Endothelial cell of umbilical vein (primary cell): ENCODE results near the gene LY6G6C. TPM values are rescaled to one million over a fixed set of nuclear protein-coding genes. Genes with fewer than 3 reads are reported as not detected.

Experiments used
- BruUV-seq: library from RNA; stranded (reverse); fragments of 400-500 nt; replicated peaks from 2 replicates; lab custom pipeline; 2021; lab: Mats Ljungman, UMichigan
- CTCF ChIA-PET: fragments of 300-600, 350-600 bp; sonication (Branson Sonifier 250); formaldehyde crosslinking; loops from one replicate; lab custom pipeline; 2021; ENCODE audit warnings: antibody characterized with exemption, inconsistent platforms; lab: Charles Lee
- POLR2A ChIA-PET: fragments of 300-600, 350-600 bp; sonication (Branson Sonifier 250); formaldehyde crosslinking; loops from one replicate; lab custom pipeline; 2021; ENCODE audit warnings: antibody characterized with exemption, inconsistent platforms; lab: Charles Lee
- DNase-seq: peaks from one replicate; pipeline ENCODE4 v3.0.0-alpha.2; 2011; ENCODE audit warnings: low read depth, low spot score
- FAIRE-seq: peaks from 2 replicates; lab custom pipeline; 2011; peaks lifted over from hg19 to GRCh38; lab: Jason Lieb, UNC
- H2AFZ ChIP-seq: 2 replicates; pipeline ENCODE4 v1.6.0; 2012; ENCODE audit warnings: low read depth, low read length, control low read depth, inconsistent platforms
- H3K27ac ChIP-seq: 2 replicates; pipeline ENCODE4 v1.5.1; 2011; ENCODE audit warnings: low read depth, mild to moderate bottlenecking, control low read depth, low read length, moderate library complexity; ENCODE audit not compliant: insufficient read depth
- H3K27me3 ChIP-seq, 2 experiments: 2 replicates each; pipeline versions ENCODE4 v1.6.0 to v1.6.1; 2011; ENCODE audit warnings: low read length in 2 of 2, mixed read lengths in 1 of 2; ENCODE audit not compliant: control insufficient read depth in 2 of 2, insufficient read depth in 2 of 2
- H3K36me3 ChIP-seq, 2 experiments: 2 replicates in 1 of 2; 3 replicates in 1 of 2; pipeline ENCODE4 v1.5.1; 2011; ENCODE audit warnings: low read length in 2 of 2, mild to moderate bottlenecking in 1 of 2, moderate library complexity in 1 of 2; ENCODE audit not compliant: control insufficient read depth in 2 of 2, insufficient read depth in 2 of 2; ENCODE audit errors: extremely low read depth in 1 of 2
- H3K4me1 ChIP-seq: 3 replicates; pipeline ENCODE4 v1.5.1; 2011; ENCODE audit warnings: mild to moderate bottlenecking, low read length; ENCODE audit not compliant: control insufficient read depth, insufficient read depth; ENCODE audit errors: extremely low read depth
- H3K4me2 ChIP-seq: 2 replicates; pipeline ENCODE4 v1.6.1; 2011; ENCODE audit warnings: low read length, control low read depth, mixed read lengths; ENCODE audit not compliant: insufficient read depth
- H3K4me3 ChIP-seq, 3 experiments: fragments of 200-600 bp in 1 of 3; sonication (generic), shearing (Covaris generic) in 1 of 3; replicated peaks in 1 of 3; 2 replicates each; pipeline ENCODE4 v1.5.1; 2011 to 2016; ENCODE audit warnings: control low read depth in 3 of 3, low read length in 3 of 3, mild to moderate bottlenecking in 2 of 3, inconsistent platforms in 1 of 3, low read depth in 1 of 3, moderate library complexity in 1 of 3; ENCODE audit not compliant: insufficient read depth in 1 of 3
- H3K79me2 ChIP-seq: 2 replicates; pipeline ENCODE4 v1.6.0; 2012; ENCODE audit warnings: low read length, inconsistent platforms; ENCODE audit not compliant: control insufficient read depth, insufficient read depth
- H3K9ac ChIP-seq: replicated peaks from 2 replicates; pipeline ENCODE3; 2011; ENCODE audit warnings: low read length, control low read depth; ENCODE audit not compliant: insufficient read depth; ENCODE audit errors: extremely low read depth
- H3K9me1 ChIP-seq: replicated peaks from 3 replicates; pipeline ENCODE4 v1.6.0; 2011; ENCODE audit warnings: mild to moderate bottlenecking, low read length; ENCODE audit not compliant: control insufficient read depth, insufficient read depth; ENCODE audit errors: extremely low read depth
- H3K9me3 ChIP-seq: replicated peaks from 2 replicates; pipeline ENCODE4 v1.5.1; 2012; ENCODE audit warnings: low read length, inconsistent platforms; ENCODE audit not compliant: control insufficient read depth, insufficient read depth
- H4K20me1 ChIP-seq: replicated peaks from 2 replicates; pipeline ENCODE3; 2011; ENCODE audit warnings: mild to moderate bottlenecking, low read length; ENCODE audit not compliant: control insufficient read depth, insufficient read depth; ENCODE audit errors: extremely low read depth
- EZH2 ChIP-seq: IDR thresholded peaks from 2 replicates; pipeline ENCODE4 v1.6.1; 2012; ENCODE audit warnings: borderline replicate concordance, low read depth, mild to moderate bottlenecking, moderate library complexity, low read length, inconsistent platforms; ENCODE audit not compliant: severe bottlenecking
- FOS ChIP-seq: IDR thresholded peaks from 2 replicates; pipeline ENCODE4 v1.6.1; 2011; ENCODE audit warnings: mild to moderate bottlenecking, low read length, moderate library complexity, borderline replicate concordance; ENCODE audit not compliant: insufficient read depth
- GATA2 ChIP-seq: IDR thresholded peaks from 2 replicates; pipeline ENCODE4 v1.7.0; 2011; ENCODE audit warnings: low read depth, mild to moderate bottlenecking, moderate library complexity, mixed read lengths, low read length; ENCODE audit not compliant: insufficient read length, insufficient read depth
- JUN ChIP-seq: IDR thresholded peaks from 2 replicates; pipeline ENCODE4 v1.6.1; 2011; ENCODE audit warnings: borderline replicate concordance, low read depth; ENCODE audit not compliant: insufficient read length, insufficient read depth
- MYC ChIP-seq: IDR thresholded peaks from one replicate; pipeline ENCODE4 v1.6.1; 2011; ENCODE audit warnings: mild to moderate bottlenecking, low read depth, low read length
- POLR2A ChIP-seq: IDR thresholded peaks from 2 replicates; pipeline ENCODE4 v1.6.1; 2012; ENCODE audit warnings: low read depth, mild to moderate bottlenecking, control low read depth, low read length
- POLR2AphosphoS5 ChIP-seq: IDR thresholded peaks from 2 replicates; pipeline ENCODE4 v1.6.1; 2012; ENCODE audit warnings: low read depth, mild to moderate bottlenecking, control low read depth, low read length, moderate library complexity; ENCODE audit not compliant: insufficient read depth
- dilution Hi-C: fragments of 300-500 bp; cut with MboI; formaldehyde crosslinking; loops from one replicate; pipeline ENCODE4 v1.15.0; 2019; ENCODE audit warnings: low sequenced_read_pairs; ENCODE audit not compliant: extremely low pct_ligation_motif_present
- intact Hi-C: fragments of 100-400 bp; cut with micrococcal nuclease; formaldehyde crosslinking; loops from one replicate; pipeline ENCODE4 v1.10.0; 2022
- polyA plus RNA-seq, 4 experiments: library from polyadenylated mRNA; depleted of rRNA in 3 of 4; stranded (reverse) in 3 of 4; unstranded in 1 of 4; fragments of >200 nt; gene quantifications; 2 replicates each; pipeline versions ENCODE4 v1.2.1 to v1.2.3, GENCODE V29; 2011 to 2012; ENCODE audit warnings: missing spikeins in 1 of 4
- total RNA-seq: library from RNA; stranded (reverse); gene quantifications from 2 replicates; pipeline ENCODE4 v1.2.3, GENCODE V29; 2021
- TF ChIP-seq, protein P1 (sequence below): IDR thresholded peaks from 2 replicates; pipeline ENCODE4 v1.6.1; 2011; ENCODE audit not compliant: insufficient read depth, insufficient read length
- TF ChIP-seq, protein P2 (sequence below), 2 donors: IDR thresholded peaks; 1 replicate in 1 of 2; 2 replicates in 1 of 2; pipeline ENCODE4 v1.5.1; 2011; ENCODE audit warnings: low read length in 2 of 2, mild to moderate bottlenecking in 2 of 2, moderate library complexity in 2 of 2, control low read depth in 1 of 2, inconsistent platforms in 1 of 2, low read depth in 1 of 2; ENCODE audit not compliant: insufficient read depth in 1 of 2; ENCODE audit errors: extremely low read depth in 1 of 2

LY6G6C gene
- total and polyA plus RNA-seq, 2 donors (not counting 3 experiments of a cell fraction or from before 2014, with no cell fraction given) = 0.33 TPM; not detected in 1

GRCh38 chr6:31677955-31678354, 43.6 kb downstream of the LY6G6C start:
- no peak for DNase-seq
- FAIRE-seq = no peak
- Histone ChIP-seq H3K36me3 (peaks cover 0 to 6% of the 10 kb centered on the region in 2 experiments), H4K20me1 (no peaks in the 10 kb centered on the region), H3K9ac (no peak overlapping the region), H3K9me3 (no peaks in the 10 kb centered on the region), H3K4me2 (no peak overlapping the region), H3K27ac (no peak overlapping the region), H2AFZ (no peak overlapping the region), H3K27me3 (no peaks in the 10 kb centered on the region), H3K4me1 (peaks cover 8% of the 10 kb centered on the region), H3K9me1 (no peaks in the 10 kb centered on the region), H3K4me3 (no peak overlapping the region), H3K79me2 (no peaks in the 10 kb centered on the region)
- intact Hi-C loops (no loop called here), dilution Hi-C loops (no loop called here)
- TF ChIP-seq MYC = no peak
- ChIA-PET CTCF (interaction anchor here (1.1 to 1.2 kb wide), 4 partner anchors 92 to 274 kb away, joined by 3 to 5 read pairs (median 4); no protein-coding TSS in a partner anchor), POLR2A (no interaction called here)
- no TSS peak for BruUV-seq

DNA sequence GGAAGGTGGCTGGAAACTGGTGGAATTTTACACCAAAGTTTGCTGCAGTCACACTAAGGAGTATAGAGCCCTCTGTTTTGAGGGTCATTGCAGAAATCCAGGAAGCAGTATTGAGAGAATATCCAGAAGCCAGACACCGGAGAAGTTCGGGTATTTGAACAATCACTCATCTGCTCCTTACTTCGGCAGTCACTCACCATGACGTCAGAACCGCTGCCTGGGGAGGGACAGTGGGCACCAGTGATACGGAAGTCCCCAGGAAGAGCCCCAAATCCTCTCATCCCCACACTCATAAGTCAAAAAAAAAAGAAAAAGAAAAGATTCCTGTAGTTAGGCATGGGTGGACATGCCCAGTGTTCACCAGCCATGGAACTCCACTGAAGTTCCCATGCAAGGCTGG, 44.6 kb downstream of the LY6G6C start:
- TF ChIP-seq FOS = no peak
- TF ChIP-seq, protein P1, sequence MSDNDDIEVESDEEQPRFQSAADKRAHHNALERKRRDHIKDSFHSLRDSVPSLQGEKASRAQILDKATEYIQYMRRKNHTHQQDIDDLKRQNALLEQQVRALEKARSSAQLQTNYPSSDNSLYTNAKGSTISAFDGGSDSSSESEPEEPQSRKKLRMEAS = no peak
- TF ChIP-seq, protein P2, sequence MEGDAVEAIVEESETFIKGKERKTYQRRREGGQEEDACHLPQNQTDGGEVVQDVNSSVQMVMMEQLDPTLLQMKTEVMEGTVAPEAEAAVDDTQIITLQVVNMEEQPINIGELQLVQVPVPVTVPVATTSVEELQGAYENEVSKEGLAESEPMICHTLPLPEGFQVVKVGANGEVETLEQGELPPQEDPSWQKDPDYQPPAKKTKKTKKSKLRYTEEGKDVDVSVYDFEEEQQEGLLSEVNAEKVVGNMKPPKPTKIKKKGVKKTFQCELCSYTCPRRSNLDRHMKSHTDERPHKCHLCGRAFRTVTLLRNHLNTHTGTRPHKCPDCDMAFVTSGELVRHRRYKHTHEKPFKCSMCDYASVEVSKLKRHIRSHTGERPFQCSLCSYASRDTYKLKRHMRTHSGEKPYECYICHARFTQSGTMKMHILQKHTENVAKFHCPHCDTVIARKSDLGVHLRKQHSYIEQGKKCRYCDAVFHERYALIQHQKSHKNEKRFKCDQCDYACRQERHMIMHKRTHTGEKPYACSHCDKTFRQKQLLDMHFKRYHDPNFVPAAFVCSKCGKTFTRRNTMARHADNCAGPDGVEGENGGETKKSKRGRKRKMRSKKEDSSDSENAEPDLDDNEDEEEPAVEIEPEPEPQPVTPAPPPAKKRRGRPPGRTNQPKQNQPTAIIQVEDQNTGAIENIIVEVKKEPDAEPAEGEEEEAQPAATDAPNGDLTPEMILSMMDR (IDR thresholded peaks at IDR 0.05; ENCODE audit: extremely low read depth in 1 of 2, insufficient read depth in 1 of 2, low read depth in 1 of 2, low read length in 2 of 2) = no peak
- no peak for TF ChIP-seq MYC
- TF ChIP-seq POLR2A = no peak
- TF ChIP-seq GATA2 = no peak
- no peak for TF ChIP-seq JUN
- no peak for TF ChIP-seq POLR2AphosphoS5
- no peak for TF ChIP-seq EZH2

More for the DNA sequence above, 44.6 kb downstream of the LY6G6C start:
- Histone ChIP-seq H3K36me3 (peaks cover 2 to 11% of the 10 kb centered on the region in 2 experiments), H3K9me1 (no peaks in the 10 kb centered on the region), H3K27me3 (no peaks in the 10 kb centered on the region), H3K27ac (no peak overlapping the region), H3K9ac (no peak overlapping the region), H3K79me2 (no peaks in the 10 kb centered on the region), H3K4me2 (no peak overlapping the region), H3K4me1 (peaks cover 8% of the 10 kb centered on the region), H3K4me3 (no peak overlapping the region), H4K20me1 (no peaks in the 10 kb centered on the region), H2AFZ (no peak overlapping the region), H3K9me3 (no peaks in the 10 kb centered on the region)
- dilution Hi-C loops = no loop called here
- intact Hi-C loops = no loop called here
- CTCF ChIA-PET = no interaction called here
- FAIRE-seq (no peak), DNase-seq (no peak)
- BruUV-seq = no TSS peak
- POLR2A ChIA-PET = no interaction called here
